Measurements from ENCODE around the gene CNFN.

CNFN gene

DNA sequence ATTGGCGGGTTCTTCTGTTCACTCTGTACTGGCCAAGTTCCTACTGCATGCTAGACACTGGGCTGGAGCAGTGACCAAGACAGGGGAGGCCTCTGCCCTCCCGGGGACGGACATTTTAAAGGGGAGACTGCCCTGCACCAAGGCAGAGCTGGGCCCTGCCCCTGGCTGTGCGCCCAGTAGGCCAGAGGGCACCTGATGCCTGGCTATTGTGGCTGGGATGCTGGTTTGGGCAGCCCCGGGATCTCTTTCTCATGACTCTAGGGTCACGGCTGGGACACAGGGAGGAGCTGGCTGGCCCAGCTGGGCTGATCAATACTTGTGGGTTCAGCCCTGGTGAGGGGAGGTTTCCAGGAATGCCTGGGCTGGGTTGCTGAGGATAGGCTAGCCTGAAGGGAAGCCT is 19.4 kb upstream of the CNFN start:
- DNase-seq (ENCODE audit: low read depth), result no peak

DNA sequence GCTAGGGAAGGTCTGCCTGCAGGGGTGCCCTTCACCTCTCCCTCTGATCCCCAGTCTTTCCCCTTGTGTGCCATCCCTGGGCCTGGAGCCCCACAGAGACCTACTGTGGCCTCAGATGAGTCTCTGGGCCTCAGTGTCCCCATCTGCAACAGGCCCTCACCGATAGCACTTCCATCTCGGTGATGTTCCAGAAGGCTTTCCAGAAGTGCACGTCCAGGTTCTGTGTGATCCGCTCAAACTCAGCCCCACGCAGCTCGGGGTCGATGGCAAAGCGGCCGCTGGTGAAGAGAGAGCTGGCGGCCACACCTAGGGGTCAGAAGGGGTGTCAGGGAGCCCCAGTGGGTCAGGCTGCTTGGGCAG is 17.7 kb upstream of the CNFN start:
- DNase-seq (ENCODE audit: low read depth), result no peak

DNA sequence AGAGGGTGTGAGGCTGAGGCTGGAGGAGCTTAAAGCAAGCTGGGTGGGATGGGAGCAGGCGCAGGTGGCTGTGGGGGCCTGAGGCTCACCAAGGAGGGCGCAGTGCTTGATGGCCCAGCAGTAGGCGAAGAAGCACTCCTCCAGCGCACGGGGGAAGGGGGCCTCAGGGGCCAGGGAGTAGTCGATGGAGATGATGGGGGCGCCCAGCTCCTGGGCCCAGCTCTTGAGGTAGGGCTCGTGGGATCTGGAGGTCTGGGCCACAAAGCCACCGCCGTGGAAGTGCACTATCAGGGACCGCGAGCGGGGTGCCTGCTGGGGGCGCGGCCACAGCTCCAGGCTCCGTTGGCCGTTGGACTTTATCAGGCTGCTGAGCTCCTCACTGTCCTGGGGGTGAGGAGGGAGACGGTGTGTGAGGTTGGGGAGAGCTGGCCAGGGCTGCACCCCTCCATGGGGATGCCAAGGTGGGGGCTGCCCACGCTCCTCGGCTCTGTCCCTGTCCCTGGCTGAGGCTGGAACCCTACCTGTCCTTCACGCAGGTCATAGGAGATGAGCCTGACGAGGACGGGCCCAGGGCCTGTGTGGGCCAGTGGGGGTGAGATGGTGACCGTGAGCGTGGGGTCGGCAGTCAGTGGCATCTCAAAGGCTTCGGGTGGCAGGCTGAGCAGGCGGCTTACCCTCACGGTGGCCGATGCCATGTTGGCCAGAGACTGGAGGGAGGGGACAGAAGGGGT is 17.2 kb upstream of the CNFN start:
- DNase-seq (ENCODE audit: low read depth), result no peak

DNA sequence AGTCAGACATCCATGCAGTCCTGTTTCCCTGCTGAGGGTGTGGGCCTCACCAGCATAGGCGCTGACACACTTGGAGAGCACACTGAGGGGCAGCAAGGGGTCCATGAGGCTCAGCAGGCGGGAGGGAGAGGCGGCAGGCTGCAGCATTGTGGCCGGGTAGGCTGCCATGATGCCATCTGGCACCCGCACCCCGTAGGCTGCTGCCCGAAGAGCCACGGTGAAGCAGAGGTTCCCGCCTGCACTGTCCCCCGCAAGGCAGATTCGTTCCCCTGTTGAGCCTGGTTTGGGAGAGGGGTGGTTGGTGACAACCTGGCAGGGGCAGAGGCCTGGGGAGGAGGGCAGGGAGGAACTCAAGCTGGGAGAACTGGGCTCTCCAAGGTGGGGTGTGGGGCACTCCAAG is 16.0 kb upstream of the CNFN start:
- no peak for DNase-seq (ENCODE audit: low read depth)

DNA sequence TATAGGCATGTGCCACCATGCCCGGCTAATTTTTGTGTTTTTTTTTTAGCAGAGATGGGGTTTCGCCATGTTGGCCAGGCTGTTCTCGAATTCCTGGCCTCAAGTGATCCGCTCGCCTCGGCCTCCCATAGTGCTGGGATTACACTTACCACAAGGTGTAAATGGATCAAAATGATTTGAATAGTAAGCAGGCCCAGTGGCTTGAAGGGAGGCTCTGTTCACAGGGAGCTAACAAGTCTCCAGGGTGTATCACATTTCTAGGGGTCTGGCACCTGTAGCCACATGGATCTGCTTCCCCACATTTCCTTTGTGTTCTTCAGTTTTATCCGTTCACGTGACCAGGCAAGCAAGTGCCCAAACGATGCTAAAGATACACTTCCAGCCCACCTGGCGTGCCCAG is 13.5 kb upstream of the CNFN start:
- no peak for DNase-seq (ENCODE audit: low read depth)

DNA sequence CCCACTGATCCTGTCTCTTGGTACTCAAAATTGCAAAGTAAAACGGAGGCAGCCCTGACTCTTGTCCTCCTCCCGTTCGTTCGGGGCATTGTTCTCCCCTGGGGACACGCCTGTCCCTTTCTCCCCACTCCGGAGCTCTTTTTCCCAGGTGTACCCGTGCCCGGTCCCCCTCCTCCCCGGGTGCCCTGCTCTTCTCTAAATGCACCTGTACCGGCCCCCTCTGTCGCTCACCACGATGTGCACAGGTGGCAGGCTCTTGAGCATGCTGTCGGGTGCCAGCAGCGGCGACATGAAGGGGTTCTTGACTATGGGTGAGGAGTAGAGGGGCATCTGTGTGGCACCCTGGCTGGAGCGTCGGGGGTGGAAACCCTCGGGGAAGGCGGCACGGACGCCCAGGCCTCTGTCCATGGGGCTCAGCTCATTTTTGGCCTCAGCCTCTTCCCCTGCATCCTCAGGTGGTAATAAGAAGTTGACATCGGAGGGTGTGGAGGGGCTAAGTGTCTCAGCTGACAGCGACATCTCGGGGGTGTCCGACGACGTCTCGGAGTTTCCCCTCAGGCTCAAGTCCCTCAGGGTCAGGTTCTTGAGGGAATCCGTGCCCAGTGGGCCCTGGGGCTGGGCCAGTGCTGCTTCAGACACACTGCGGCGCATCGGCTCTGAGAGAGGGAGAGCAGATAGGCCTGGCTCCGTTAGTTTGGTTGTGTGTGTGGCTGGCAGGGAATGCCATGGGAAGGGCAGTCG is 12.4 kb upstream of the CNFN start:
- no peak for DNase-seq (ENCODE audit: low read depth)

DNA sequence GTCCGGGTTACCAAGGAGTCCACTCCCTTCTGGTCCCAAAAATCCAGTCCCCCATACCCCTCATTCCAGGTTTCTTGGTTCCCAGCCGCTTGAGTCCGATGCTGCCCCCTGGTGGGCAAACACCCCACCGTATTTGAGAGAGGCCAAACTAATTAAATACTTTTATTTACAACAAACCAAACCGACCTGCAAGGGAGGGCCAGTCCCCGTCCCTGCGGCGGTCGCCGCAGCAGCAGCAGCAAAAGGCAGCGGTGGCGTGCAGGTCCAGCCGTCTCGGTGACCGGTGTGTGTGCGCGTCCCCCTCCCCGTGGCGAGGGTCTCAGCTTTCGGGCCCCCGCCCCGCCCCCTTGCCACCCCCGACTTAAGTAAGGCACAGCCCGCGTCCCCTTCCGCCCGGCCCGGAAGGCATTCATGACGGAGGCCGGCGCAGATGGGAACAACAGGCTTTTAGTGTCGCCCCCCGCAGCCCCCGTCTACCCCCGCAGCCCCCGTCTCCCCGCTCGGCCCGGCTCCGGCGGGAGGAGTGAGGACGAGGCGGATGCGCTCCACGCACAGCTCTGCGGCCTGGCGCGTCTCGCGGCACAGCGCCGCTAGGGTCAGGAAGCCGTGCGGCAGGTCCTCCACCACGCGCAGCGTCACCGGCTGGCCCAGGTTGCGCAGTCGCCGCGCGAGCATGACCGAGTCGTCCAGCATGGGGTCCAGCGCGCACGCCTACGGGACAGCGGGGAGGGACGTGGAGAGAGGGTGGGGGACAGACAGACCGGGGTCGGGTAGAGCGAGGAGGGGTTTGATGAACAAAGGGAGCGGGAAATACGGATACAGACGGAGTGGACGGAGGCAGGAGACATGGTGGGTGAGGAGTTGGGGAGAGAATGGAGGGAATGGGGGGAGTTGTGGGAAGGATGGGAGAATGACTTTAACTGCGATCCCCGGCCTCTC is 11.5 kb upstream of the CNFN start:
- peak; percentile 58 for DNase-seq (ENCODE audit: low read depth)

DNA sequence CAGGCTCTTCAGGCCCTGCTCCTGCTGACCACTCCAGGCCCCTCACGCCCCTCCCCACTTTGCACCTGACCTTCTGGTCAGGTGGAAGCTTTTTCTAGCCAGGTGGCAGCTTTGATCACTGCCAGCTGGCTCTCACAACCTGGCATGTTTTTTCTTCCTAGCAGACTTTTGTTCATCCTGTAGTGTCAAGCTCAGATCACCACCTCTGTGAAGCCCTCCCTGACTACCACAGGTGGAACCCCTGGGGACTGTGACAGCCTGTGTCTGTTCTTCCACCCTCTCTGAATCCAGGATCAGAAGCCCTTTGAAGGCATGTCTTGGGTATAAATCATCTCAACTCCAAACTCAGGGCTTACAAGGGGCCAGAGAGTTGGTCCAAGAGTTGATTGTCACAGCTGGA is 10.3 kb upstream of the CNFN start:
- DNase-seq (ENCODE audit: low read depth), result no peak

DNA sequence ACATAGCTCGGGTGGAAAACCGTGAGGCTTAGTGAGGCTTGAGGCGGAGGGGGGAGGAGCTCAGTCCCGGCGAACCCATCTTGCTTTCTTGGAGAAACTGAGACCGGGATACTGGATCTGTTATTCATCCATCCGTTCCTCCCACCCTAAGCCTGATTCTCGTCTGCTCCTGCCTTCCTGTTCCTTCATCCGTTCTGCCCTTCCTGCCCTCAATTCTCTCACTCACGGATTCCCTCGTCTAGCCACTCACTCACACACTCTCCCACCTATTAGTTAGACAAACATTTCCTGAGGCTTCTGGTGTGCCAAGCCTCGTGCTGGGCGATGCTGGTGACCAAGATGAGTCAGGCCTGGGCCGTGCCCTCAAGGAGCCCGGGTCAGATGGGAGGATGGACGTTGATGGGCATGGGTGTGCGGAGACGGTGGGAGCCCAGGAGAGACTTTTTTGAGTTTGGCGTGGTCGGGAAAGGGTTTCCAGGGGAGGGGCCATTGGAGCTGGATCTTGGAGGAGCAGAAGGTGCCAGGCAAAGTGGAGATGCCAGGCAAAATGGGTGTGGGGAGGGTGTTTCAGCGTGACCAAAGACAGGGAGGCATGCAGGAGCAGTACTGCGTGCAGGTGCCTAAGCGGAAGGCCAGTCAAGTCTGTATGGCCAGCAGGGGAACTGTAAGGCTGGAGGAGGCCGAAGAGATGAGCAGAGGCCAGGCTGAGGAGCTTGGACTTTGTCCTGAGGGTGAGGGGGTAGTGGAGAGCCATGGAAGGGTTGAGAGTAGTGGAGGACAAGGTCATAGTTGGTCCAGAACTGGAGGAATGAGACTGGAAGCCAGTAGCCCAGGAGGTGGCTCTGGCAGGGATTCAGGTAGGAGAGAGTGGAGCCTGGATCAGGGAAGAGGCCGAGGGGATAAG is 7.4 kb upstream of the CNFN start:
- DNase-seq (ENCODE audit: low read depth), result no peak

DNA sequence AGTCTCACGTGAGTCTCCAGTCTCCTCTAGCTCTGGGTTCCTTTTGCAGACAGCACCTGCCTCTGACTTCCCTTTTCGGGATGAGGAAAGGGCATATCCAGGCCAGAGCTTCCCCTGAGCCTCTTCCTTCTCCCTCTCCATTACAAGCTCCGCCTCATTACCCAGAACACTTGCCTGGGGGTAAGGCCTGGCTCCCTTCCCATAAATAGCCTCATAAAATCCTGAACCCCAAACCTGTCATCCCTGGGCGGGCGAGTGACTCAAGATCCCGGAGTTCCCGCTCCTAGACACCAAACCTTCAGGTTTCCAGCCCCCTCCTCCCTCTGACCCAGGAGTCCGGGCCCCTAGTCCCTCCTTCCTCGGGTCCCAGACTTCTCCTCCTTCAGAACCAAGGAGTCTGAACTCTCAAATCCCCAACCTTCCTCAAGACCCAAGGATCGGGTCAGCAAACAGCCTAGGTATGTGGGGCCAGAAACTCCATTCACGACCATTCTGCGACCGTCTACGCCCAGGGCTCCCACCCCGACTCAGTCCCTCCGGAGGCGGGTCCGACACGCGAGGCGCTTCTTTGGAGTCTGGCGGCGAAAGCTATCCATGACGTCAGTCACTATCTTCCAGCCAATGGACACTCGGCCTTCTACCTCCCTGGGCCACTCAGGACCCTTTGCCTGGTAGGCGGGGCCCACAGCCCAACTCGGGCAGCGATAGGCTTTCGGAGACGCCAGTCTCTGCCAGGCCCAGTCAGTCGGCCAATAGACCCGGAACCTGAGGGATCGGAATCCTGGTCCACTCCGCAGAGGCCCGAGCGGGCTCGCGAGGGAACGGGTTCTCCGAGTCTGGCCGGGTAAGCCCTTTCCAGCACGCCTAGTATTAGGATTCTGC is 6.5 kb upstream of the CNFN start:
- DNase-seq (ENCODE audit: low read depth), result peak; percentile 98

DNA sequence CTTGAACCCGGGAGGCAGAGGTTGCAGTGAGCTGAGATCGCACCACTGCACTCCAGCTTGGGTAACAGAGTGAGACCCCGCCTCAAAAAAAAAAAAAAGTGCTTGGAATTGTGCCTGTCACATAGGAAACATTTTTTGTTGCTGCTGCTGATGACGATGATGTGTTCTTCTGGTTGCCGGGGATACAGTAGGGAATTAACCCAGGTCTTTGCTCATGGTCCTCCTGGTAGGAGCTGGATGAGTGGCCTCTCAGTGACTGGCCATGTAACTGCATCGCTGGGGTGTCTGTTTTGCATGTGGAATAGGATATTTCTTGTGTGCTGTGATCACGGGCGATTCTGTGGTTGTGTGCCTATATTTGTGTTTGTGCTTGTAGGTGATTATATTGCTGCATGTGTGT is 4.7 kb upstream of the CNFN start:
- DNase-seq (ENCODE audit: low read depth), result no peak

DNA sequence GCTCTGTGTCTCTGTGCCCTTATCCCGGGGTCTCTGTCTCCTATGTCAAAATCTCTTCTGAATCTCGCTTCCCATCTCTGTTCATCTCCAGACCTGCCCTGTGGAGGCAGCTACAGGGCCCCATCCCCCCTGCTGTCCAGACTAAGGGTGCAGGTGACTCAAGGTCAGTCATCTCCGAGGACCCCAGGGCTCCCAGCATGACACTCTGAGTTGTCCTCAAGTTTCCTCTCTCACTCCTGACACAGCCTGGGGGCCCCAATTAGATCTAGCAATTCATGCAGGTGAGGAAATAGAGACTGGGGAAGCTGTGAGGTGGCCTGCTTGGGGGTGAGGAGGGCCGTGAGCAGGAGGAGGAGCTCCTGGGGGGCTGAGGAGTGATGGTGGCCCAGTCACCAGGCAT is 2.1 kb upstream of the CNFN start:
- no peak for DNase-seq (ENCODE audit: low read depth)

DNA sequence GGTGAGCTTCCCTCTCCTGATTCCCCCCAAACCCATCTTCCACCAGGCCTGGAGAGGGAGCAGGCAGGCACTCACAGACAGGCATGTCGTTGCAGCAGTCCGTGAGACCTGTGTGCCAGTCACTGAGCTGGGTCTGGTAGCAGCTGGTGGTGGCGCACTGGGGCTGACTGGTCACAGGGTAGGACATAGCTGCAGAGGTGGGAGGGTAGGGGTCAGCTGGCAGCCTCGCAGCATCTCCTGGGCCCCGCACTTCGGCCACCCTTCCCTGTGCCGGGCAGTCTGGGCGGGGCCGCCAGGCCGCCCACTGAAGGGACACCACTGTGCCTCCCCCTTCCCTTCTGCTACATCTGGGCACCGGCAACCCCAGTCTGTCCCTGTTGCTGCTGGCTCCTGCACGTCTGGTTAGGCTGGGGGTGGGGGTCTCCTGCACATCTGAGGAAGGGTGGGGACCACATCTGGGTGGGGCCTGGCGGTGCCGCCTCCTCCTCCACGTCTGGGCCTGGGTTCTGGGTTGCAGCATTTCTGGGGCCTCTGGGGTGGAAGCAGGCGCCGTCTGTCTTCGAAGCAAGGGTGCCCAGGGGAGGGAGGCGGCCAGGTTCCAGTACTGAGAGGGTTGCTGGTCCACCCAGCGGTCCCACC is 1.1 kb downstream of the CNFN start:
- DNase-seq (ENCODE audit: low read depth), result no peak

DNA sequence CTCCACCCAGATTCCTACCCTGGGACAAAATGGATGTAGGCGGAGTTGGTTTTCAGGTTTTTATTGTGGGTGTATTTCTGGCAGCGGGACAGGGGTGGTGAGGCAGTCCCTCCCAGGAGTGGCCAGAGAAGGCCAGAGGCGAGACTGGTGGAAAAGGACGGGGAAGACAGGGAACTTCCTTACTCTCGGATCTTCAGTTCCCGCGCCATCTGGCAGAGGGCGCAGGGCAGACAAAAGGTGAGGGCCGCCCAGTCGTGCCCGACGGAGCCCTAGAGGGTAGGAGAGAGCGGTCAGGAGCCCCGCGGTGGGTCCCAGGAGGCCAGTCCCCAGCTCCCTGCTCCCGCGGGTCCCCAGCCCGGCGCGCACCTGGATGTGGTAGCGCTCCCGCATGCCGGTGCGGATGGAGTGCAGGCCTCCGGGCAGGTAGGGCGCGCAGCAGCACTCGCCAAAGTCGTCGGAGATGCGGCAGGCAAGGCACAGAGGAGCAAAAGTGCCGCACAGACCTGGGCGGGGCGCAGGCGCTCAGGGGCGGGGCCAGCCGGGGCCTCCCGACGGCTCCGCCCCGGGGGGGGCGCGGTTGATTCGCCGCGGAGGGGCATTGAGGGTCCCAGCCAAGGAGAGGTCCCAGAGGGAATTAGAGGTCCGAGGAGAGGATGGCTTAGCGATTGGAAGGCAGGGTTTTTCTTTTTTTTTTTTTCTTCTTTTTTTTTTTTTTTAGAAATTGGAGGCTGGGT is 3.0 kb downstream of the CNFN start:
- DNase-seq (ENCODE audit: low read depth), result no peak

DNA sequence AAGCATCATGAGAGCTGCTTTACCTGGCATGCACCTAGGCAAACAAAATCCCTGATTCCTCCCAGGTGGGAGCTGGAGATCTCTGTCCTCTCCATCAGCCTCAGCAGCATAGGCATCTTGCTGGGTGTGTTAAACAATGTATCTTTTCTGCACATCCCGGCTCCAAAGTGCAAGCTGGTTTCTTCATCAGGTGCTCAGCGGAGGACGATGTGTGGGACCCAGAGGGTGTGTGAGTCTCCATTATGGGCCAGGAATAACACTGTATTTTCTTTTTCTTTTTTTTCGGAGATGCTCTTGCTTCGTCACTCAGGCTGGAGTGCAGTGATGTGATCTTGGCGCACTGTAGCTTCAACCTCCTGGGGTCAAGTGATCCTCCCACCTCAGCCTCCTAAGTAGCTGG is 9.9 kb downstream of the CNFN start:
- DNase-seq (ENCODE audit: low read depth), result no peak

DNA sequence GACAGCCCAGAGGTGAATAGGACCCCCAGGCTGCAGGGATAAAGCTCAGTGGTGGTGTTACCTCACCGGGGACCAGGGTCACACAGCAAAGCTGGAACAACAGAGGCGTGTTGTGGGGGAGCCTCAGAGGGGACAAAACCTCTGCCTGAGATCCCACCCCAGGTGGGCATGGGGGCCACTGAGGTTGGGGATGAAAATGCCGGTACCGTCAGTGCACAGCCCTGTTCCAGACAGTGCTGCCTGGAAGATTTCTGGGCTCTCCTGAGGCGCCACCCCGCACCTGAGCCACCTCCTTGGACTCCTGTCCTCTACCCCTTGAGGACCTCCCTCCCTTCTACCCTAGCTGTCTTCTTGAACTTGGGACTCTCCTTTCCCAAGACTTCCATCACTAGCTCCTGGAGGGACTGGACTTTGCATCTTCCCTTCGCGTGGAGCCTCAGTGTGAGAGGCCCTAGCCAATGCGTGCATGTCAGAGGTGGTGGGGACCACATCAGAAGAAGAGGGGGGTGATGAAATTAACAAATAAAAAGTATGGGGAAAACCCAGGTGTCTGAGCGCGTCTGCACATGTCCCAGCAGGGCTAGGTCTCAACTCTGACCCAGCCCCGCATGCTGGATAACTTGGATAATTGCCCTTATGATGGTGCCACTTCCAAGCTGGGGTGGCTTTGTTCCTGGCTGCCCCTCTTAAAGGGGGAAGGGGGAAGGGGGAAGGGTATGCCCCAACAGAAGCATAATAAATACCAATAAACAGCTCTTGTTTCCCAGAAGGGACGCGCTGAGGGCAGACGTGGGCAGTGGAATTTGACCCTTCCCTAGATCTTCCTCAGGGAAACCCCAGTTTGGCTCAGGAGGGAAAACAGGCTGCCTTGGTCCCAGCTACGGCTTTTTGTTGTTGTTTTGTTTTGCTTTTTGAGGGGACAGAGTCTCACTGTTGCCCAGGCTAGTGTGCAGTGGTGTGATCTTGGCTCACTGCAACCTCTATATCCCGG is 11.6 kb downstream of the CNFN start:
- DNase-seq (ENCODE audit: low read depth), result no peak

DNA sequence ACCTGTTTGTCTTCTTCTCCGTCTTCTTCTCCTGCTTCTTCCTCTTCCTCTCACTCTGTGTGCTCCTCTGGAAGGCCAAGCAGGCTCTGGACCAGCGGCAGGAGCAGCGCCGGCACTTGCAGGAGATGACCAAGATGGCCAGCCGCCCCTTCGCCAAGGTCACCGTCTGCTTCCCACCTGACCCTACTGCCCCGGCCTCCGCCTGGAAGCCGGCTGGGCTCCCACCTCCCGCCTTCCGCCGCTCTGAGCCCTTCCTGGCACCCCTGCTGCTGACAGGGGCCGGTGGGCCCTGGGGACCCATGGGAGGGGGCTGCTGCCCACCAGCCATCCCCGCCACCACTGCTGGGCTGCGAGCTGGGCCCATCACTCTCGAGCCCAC is 13.9 kb downstream of the CNFN start:
- DNase-seq (ENCODE audit: low read depth), result no peak

DNA sequence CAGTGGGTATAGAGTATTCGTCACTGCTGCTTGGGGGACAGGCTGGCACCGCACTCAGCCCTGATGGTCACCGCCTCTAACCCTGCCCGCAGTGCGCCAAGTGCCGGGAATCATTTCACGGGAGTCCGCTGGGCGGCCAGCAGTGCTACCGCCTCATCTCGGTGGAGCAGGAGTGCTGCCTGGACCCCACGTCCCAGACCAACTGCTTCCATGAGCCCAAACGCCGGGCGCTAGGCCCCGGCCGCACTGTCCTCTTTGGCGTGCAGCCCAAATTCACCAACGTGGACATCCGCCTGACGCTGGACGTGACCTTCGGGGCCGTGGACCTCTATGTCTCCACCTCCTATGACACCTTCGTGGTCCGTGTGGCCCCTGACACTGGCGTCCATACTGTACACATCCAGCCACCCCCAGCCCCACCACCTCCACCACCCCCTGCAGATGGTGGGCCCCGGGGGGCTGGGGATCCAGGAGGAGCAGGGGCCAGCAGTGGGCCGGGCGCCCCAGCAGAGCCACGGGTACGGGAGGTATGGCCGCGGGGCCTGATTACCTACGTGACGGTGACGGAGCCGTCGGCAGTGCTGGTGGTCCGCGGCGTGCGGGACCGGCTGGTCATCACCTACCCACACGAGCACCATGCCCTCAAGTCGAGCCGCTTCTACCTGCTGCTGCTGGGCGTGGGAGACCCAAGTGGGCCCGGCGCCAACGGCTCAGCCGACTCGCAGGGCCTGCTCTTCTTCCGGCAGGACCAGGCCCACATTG is 14.5 kb downstream of the CNFN start:
- DNase-seq (ENCODE audit: low read depth), result no peak

Data from fibroblast of the conjunctiva (primary cell).